GM18511 (cell line): Measurements from ENCODE around the gene B3GALT6.
A peak's percentile ranks its signal among the peaks of the same experiment; 100 is the strongest.

Source experiments
- ATAC-seq: cut with Tn5 transposase; IDR thresholded peaks from one replicate; pipeline ENCODE4 v1.9.1; 2021; ENCODE audit warnings: mild to moderate bottlenecking, moderate library complexity; ENCODE audit not compliant: unreplicated experiment

Gene B3GALT6

DNA sequence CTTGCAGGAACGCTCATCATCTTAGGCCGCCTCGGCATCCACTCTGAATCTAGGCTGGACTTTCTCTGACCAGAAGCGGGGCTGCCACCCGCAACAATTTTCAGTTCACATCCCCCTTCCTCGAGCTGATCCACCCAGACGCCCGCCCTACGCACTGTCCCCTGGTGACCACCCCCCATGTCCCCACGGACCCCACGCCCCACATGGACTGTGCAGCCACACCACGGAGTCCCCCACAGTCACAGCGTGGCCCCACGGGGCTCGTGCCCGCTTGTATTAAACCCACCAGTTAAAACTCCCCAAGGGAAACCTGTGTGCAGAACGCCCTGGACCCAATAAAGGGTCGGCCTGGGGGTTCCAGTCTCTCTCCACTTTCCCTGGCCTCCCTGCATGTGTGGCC lies 27.5 kb downstream of the B3GALT6 start:
- ATAC-seq: no peak

GRCh38 chr1:1259951-1260600 lies 28.0 kb downstream of the B3GALT6 start:
- ATAC-seq: no peak

- ATAC-seq: no peak
These were observed 29.0 kb downstream of the B3GALT6 start for GRCh38 chr1:1260843-1261560.

GRCh38 chr1:1262071-1262470 lies 30.0 kb downstream of the B3GALT6 start:
- ATAC-seq: no peak

DNA sequence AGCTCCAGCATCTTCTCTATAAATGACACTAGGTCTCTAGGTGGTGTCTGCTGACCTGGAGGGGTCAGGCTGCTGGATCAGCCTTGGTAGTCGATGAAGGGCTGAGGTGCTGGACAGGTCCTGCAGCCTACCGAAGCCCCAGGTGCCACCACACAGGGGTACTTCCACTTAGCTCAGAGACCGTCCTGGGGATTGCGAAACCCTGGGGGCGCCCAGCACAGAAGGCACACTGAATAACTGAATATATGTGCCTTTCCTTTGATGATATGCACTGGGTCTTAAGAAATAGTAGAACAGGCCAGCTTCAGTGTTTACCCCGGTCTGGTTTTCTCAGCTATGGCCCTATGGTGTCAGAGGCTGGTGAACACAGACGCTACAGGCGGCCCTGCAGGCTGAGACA lies 30.7 kb downstream of the B3GALT6 start:
- ATAC-seq: no peak

DNA sequence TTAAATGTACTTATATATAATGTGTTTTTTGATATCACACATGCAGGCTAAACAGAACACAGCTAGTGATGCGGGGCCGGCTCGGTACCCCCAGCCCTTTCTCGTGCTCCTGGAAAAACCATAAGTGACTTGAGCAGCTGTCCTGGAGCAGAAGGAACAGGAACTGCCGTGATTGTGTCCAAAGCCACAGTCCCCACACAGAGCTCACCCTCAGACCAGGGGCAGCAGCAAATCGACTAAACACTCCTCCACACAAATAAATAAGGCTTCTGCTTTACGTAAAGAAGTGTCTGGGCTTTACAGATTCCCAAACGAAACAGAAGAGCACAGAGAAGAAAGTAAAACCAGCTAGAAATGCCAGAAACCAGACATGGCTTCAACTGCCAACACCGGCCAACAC lies 32.0 kb downstream of the B3GALT6 start:
- no peak for ATAC-seq

- no peak for ATAC-seq
These were observed 32.8 kb downstream of the B3GALT6 start for GRCh38 chr1:1264868-1265272.

GRCh38 chr1:1267488-1268283 lies 35.6 kb downstream of the B3GALT6 start:
- ATAC-seq: no peak

GRCh38 chr1:1268284-1268682 lies 36.2 kb downstream of the B3GALT6 start:
- no peak for ATAC-seq

DNA sequence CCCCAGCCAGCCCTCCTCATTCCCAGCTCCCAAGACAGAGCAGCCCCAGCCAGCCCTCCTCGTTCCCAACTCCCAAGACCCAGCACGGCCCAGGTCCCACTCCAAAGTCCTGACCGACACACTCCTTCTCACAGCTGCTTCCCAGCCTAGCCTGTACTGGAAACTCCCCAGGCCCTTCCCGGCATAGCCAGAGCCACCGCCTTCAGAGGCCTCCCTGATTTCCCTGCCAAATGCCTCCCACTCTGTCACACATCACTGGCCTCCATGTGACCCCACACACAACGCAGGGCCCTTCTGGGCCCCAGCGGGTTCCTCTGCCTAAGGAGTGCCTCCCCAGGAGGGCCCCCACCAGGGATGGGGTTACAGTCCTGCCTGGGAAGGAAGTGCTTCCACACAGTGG lies 38.8 kb downstream of the B3GALT6 start:
- no peak for ATAC-seq

DNA sequence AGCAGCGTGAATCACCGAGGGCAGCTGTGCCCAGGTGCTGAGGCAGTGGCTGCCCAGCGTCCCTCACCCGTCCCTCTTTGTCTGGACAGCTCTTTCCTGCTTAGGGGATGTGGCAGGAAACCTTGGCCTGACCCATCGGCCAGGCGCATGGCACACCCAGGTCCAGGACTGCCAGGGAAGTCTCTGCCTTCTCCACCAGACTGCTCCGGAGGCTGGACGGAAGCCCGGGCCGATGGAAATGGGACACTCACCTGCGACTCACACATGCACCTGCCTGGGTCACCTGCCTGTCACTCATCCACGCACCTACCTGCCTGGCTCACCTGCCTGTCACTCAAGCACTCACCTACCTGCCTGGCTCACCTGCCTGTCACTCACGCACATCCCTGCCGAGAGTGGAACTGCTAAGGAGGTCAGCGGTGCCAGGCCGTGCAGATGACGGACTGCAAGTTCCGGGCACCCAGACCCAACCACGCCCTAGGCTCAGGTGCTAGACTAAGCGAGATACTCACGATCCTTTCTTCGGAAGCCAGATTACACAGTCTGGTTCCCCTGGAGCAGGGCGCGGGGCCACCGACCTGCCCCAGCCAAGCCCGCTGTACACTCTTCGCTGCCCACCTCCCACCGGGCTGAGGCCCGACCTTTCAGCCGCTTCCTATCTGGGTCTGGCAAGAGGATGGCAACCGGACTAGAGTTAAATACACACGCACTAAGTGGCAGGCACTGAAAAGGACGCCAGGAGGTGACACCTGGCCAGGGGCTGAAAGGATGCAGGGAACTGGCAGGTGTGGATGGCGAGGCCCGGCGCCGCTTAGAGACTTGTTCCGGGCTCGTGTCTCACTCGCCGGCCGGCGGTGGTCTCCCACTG lies 40.5 kb downstream of the B3GALT6 start:
- no peak for ATAC-seq

DNA sequence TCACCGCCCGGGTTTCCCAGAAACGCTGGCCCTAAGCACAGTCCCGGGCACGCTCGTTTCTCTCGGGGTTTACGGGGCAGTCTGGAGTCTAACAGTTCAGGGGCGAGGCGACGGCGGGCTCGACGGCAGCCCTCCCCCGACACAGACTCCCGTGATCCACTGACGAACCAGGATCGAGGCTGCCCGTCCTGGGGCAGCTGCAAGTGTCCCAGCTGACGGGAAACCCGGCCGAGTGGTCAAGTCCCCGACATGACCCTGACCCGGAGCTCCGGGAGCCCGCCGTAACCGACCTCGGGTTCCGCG lies 41.1 kb downstream of the B3GALT6 start:
- ATAC-seq: no peak

GRCh38 chr1:1273512-1274298 lies 41.7 kb downstream of the B3GALT6 start, which contains the start of gene UBE2J2:
Gene UBE2J2, minus strand, starts transcription at chr1:1273854. Its CDS starts 5,862 bp downstream, at chr1:1267992.
- ATAC-seq: peak; percentile 90

DNA sequence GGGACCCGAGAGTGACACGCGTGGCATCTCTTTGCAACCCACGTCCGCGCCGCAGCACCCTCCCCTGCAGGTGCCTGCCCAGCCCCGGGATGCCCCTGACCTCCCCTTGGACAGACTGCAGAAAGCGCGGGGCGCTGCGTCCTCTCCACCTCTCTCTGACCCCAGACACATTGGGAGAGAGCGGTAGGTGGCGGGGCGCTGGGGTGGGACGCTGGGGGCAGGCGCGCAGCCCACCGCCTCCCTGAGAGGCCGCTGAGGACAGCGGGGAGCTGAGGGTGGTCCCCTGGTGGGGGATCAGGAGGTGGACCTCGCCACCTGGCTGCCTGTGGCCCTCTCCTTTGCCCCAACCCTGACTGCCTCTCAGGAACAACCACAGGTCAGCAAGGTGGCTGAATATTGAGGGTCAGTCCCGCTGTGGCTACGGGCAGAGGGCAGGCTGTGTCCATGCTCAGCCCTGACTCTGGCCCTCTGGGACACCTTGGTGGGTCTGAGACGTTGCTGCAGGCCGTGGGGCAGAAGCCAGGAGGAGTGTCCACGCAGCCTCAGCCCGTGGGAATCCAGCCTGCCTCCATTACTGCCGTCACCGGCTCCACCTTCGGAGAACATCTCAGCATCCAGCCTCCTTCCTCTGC lies 42.4 kb downstream of the B3GALT6 start:
- ATAC-seq: no peak

- no peak for ATAC-seq
These were observed 42.9 kb downstream of the B3GALT6 start for GRCh38 chr1:1274931-1275431.

GRCh38 chr1:1275836-1276235 lies 43.8 kb downstream of the B3GALT6 start:
- no peak for ATAC-seq

- no peak for ATAC-seq
These were observed 46.6 kb downstream of the B3GALT6 start for GRCh38 chr1:1278620-1279019.

- ATAC-seq: no peak
These were observed 47.0 kb downstream of the B3GALT6 start for GRCh38 chr1:1279028-1279427.

DNA sequence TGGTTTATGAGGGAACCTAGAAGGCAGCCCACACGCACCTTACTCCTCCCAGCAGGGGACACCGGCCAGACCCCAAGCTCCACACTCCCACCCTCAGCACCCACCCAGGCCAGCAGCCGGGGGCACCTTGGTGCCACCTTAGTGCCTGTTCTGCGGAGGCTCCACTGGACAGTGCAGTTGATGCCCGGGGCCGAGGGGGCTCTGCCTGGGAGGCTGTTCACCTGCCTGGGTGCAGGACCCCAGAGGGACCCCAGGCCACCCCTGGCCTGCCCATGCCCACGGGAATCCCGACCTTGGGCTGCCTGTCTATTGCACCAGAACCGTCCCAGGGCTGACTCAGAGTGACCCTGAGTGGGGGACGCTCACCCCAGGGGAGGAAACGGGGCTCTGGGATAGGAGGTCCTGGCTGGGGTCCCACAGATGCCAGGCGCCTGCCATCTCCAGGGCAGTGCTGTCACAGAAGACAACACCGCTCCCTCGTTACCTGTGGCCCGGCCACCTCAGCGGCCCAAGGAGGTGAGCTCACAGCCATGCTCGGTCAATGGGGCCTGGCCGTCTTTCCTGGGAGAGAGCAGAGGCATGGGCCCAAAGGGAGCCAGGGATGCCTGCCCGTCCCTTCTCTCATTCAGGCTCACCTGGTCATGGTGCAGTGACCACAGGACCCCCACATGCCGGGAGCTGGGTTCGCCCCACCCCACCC lies 48.9 kb downstream of the B3GALT6 start:
- ATAC-seq: no peak
